GM19351 (cell line): ENCODE measurements around the gene MT1M.
"Not testable (repeated sequence)": the region's sequence is repeated elsewhere in the genome, so short reads cannot be mapped to it uniquely, and the experiment has no call there.

Experiments used
- ATAC-seq: cut with Tn5 transposase; IDR thresholded peaks from one replicate; pipeline ENCODE4 v1.9.1; 2021; ENCODE audit warnings: mild to moderate bottlenecking, moderate library complexity; ENCODE audit not compliant: unreplicated experiment

Gene MT1M

DNA sequence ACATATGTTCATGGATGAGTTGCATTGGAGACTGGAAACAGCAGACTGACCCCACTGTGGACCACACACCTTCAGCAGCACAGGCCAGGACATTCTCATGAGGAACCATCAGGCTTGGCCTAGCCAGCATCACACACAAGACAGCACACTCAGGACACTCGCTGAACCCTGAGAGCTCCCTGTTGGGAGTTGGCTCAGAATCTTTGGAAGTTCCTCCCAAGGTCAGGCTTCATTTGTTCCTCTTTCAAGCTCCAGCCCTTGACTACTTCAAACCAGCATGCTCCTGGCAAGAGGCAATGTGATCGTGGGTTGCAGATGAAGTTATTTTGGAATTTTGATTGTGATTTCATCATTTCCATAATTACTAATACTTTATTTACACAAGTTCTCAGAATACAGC lies 39.2 kb downstream of the MT1M start:
- ATAC-seq = not testable (repeated sequence)

- not testable (repeated sequence) for ATAC-seq
These were observed 39.7 kb downstream of the MT1M start for GRCh38 chr16:56672171-56672570.

GRCh38 chr16:56672761-56673536 lies 40.5 kb downstream of the MT1M start:
- no peak for ATAC-seq

GRCh38 chr16:56673921-56674320 lies 41.5 kb downstream of the MT1M start:
- no peak for ATAC-seq

DNA sequence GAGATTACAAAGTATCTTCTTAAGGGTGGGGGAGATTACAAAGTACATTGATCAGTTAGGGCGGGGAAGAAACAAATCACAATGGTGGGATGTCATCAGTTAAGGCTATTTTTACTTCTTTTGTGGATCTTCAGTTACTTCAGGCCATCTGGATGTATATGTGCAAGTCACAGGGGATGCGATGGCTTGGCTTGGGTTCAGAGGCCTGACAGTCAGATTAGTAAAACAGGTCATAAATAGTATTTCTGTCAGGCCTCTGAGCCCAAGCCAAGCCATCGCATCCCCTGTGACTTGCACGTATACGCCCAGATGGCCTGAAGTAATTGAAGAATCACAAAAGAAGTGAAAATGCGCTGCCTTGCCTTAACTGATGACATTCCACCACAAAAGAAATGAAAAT lies 42.1 kb downstream of the MT1M start:
- not testable (repeated sequence) for ATAC-seq

GRCh38 chr16:56675685-56676210 lies 43.3 kb downstream of the MT1M start:
- no peak for ATAC-seq

GRCh38 chr16:56677474-56677873 lies 45.0 kb downstream of the MT1M start:
- no peak for ATAC-seq

DNA sequence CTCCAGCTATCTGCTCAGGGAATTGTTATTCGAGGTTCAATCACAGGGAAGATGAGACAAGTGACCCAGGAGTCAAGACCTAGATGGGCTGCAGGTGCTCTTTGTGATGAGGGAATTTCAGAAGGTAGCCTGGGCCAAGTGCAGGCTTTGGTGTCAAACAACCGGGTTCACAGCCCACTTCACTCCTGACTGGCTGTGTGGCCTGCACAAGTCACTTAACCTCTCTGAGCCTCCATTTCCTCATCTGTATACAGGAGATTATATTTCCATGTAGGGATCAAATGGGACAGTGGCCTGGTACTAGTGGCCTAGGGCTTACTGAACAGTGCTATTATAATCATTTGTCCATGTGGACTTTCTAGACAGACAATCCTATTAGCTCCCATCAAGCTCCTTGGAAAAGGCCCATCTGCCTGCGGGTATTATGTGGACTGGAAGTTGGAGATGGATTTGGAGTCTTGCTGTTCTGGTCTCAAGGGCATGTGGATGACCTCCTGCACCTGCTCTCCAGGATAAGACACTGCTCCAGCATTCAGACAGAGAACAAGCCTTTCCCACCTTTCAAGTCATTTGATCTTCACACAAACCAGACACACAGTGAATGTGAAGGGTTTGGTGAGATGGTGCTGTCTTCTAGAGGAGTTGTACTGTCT lies 46.7 kb downstream of the MT1M start:
- no peak for ATAC-seq

DNA sequence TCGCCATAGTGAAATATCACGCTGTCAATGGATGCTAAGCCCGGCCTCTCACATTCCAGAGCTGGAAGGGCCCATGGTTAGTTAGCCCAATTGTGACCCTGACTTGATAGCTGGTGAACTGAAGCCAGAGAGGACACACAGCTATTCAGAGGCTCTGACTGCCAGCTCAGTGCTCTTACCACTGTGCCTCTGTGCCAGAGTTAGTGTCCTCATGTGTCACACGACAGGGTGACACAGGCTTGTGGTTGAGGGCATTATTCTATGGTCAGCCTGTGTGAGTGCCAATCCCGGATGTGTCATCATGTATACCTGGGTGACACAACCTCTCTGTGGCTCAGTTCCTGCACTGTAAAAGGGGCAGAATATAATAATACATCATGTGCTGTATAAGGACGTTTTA lies 47.4 kb downstream of the MT1M start:
- no peak for ATAC-seq

GRCh38 chr16:56681939-56682702 lies 49.7 kb downstream of the MT1M start, which contains the start of gene MT1X:
Gene MT1X, plus strand, starts transcription at chr16:56682470. Its CDS starts 71 bp downstream, at chr16:56682541.
- peak; percentile 99 for ATAC-seq

- peak; percentile 3 for ATAC-seq
These were observed 50.4 kb downstream of the MT1M start for GRCh38 chr16:56682703-56683397.
